Cerebellar cortex (tissue), 1 donor: ENCODE measurements around the gene VEZT.
"Not testable (repeated sequence)": the region's sequence is repeated elsewhere in the genome, so short reads cannot be mapped to it uniquely, and the experiment has no call there.

ENCODE experiments used
- DNase-seq: peaks from one replicate; pipeline ENCODE4 v3.0.0-alpha.2; 2015; ENCODE audit warnings: low spot score

The VEZT gene

DNA sequence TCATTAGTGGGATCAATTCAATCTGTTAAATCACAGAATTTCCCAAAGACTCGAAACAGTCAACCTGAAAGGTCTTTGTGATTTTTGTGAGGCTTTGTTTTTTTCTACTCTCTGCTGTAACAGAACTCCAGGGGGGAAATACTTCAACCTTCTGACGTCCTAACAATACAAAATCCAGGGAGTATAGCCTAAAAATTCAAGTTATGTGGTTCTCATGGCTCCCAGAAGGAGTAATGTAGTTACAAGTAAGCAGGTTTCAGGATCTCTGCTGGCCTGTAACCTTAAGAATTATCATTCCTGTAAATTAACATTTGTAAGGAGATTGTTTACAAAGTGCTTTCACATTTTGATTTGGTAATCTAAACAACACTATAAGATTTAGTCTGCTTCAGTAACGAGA, 39.9 kb downstream of the VEZT start:
- no peak for DNase-seq

- no peak for DNase-seq
Observed at GRCh38 chr12:95258151-95258550, 40.5 kb downstream of the VEZT start.

- DNase-seq: no peak
Observed at GRCh38 chr12:95258803-95259202, 41.2 kb downstream of the VEZT start.

GRCh38 chr12:95259368-95259767, 41.8 kb downstream of the VEZT start:
- no peak for DNase-seq

DNA sequence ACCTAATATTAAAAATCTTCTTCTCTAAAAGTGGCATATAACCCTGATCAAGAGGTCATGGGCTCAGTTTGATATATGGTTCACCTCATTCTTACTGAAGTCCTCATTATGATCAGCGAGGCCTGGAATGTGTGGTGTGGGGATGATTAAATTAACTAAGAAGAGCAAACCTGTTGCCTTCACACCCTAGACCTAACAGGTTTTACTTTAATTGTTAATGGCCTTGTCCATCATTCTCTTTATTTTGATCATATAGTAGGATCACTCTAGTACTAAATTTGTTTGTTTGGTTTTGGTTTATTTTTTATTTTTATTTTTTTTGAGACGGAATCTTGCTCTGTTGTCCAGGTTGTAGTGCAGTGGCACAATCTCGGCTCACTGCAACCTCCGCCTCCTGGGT, 43.5 kb downstream of the VEZT start:
- DNase-seq: no peak

DNA sequence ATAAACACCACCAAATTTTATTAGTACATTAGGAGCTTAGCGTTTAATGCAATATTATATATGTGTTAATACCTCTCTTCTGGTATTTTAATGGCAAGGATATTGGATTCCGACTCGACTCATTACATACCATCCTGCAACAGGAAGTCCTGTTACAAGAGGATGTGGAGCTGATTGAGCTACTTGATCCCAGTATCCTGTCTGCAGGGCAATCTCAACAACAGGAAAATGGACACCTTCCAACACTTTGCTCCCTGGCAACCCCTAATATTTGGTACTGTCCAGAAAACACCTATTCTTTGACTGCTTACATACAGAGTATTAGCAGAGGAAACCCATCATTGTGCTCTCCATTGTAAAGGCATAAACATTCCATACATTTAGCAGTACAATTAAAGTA, 45.2 kb downstream of the VEZT start:
- no peak for DNase-seq

GRCh38 chr12:95265765-95266164, 48.2 kb downstream of the VEZT start:
- DNase-seq: no peak

DNA sequence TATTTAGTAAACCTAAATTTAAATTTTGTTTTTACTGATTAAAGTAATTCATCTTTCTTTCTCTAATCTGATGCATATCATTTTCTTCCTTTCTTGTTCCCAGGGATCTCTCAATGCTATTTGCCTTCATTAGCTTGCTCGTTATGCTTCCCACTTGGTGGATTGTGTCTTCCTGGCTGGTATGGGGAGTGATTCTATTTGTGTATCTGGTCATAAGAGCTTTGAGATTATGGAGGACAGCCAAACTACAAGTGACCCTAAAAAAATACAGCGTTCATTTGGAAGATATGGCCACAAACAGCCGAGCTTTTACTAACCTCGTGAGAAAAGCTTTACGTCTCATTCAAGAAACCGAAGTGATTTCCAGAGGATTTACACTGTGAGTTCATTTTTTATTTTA, 48.6 kb downstream of the VEZT start:
- DNase-seq: peak; percentile 33

GRCh38 chr12:95269892-95270291, 52.3 kb downstream of the VEZT start:
- DNase-seq: peak; percentile 52

DNA sequence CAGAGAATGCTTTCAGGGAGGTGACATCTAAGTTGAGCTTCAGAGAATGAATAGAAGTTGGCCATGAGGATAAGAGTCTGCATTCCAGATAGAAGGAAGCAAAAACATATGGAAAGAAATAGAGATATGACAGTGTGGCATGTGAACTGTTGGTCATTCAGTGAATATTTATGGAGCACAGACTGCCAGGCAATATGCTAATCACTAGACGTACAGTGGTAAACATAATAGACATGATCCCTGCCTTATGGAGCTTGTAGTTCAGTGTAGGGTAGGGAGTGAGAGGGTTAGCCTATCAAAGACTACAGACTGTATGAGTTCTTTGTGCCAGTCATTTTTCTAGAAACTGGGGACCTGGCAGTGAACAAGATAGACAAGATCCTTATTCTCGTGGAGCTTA, 53.9 kb downstream of the VEZT start:
- DNase-seq: no peak

- DNase-seq: no peak
Observed at GRCh38 chr12:95277139-95277538, 59.5 kb downstream of the VEZT start.

- no peak for DNase-seq
Observed at GRCh38 chr12:95279856-95280255, 62.2 kb downstream of the VEZT start.

GRCh38 chr12:95282266-95282665, 64.7 kb downstream of the VEZT start:
- no peak for DNase-seq

DNA sequence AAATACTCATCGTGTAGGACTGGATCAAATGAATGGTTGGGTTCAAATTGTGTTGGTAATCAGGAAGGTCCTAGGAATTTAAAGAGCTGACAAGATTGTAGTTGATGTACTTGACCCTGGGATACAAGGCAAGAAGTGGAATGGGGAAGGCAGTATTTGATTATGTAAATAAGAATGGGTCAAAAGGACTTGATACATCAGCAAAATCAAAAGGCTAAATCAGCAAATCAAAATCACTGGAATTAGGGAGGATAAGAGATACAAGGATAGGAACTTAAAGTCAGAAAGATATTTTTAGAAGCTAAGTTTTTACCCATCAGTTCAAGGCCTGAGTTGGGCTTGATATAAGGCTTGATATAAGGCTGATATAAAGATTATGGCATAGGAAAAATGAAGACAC, 65.8 kb downstream of the VEZT start:
- DNase-seq: no peak

- DNase-seq: no peak
Observed at GRCh38 chr12:95286713-95287112, 69.1 kb downstream of the VEZT start.

DNA sequence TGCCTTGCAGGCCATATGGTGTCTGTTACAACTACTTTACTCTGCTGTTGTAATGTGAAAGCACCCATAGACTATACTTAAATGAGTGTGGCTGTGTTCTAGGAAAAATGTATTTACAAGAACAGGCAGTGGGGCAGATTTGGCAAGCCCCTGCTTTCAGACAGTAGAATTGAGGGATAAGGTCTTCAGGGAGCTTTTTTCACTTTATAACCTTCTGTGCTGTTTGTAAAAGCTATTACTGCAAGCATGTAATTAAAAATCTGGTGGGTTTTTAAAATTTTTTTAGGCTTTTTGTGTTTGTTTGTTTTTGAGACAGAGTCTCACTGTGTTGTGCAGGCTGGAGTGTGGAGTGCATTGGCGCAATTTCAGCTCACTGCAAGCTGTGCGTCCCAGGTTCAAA, 73.9 kb downstream of the VEZT start:
- DNase-seq: no peak

DNA sequence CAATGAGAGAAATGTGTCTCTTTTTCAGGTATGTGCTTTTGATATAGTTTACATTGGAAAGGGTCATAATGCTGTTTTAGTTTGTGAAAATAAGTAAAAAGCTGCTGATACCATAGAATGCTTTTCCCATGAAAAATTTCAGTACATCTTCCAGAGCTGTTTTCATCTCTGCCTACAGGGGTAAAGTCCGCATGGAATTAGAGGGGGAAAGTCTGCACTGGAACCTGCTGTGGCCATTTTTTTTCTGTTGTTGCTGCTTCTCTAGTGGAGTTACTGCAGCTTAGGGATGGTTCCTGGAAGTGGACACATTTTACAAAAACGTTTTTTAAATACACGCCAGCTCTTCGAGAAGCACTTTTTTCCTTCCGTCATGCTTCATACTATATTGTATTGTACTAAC, 81.3 kb downstream of the VEZT start:
- DNase-seq: no peak

DNA sequence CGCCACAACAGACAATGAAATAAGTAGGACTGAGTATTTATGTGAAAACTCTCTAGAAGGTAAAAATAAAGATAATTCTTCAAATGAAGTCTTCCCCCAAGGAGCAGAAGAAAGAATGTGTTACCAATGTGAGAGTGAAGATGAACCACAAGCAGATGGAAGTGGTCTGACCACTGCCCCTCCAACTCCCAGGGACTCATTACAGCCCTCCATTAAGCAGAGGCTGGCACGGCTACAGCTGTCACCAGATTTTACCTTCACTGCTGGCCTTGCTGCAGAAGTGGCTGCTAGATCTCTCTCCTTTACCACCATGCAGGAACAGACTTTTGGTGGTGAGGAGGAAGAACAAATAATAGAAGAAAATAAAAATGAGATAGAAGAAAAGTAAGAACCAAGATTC, 82.7 kb downstream of the VEZT start:
- DNase-seq: no peak

GRCh38 chr12:95303476-95303875, 85.9 kb downstream of the VEZT start:
- no peak for DNase-seq

- no peak for DNase-seq
Observed at GRCh38 chr12:95304673-95305198, 87.1 kb downstream of the VEZT start.

DNA sequence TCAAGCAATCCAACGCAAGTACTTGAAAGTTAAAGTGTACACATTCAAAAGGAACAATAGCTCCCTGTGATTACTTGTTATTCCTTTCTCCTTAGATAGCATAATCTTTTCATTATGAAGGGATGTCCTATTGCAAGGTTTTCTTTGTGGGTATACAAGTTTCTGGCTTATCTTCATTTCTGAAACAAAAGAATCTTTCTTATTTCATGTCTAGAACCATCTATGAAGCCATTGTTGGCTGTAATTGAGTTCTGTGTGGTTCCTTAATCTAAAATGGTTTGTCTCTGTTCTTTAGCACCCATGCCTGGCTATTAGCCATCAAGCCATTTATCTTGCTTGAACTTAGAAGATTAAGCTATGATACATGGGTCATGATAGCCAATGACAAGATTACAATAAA, 95.0 kb downstream of the VEZT start:
- no peak for DNase-seq

DNA sequence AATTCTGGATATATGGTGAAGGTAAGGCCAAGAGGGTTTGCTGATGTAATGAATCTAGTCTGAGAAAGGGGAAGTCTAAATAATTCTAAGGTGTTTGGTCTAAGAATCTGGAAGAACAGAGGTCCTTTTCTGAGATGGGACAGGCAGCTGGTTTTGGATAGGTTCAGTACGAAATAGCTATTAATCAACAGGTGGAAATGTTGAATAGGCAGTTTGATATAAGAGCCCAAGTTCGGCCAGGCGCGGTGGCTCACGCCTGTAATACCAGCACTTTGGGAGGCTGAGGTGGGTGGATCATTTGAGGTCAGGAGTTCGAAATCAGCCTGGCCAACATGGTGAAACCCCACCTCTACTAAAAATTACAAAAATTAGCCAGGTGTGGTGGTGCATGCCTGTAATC, 97.1 kb downstream of the VEZT start:
- DNase-seq: not testable (repeated sequence)

GRCh38 chr12:95316798-95317197, 99.2 kb downstream of the VEZT start:
- no peak for DNase-seq

- DNase-seq: no peak
Observed at GRCh38 chr12:95318071-95318545, 100.5 kb downstream of the VEZT start.
